Left lung (tissue), 10 donors: Measurements from ENCODE around the gene ZNF391. TPM values are rescaled to one million over a fixed set of nuclear protein-coding genes. Genes with fewer than 3 reads are reported as not detected.

Experiments used
- ATAC-seq: fragments of 200-7000 bp; cut with Tn5 transposase; one replicate; pipeline ENCODE4 v1.9.1; 2020; ENCODE audit warnings: moderate library complexity
- DNase-seq, 4 donors: peaks; one replicate each; pipeline ENCODE4 v3.0.0-alpha.2; 2013 to 2020
- H3K27ac ChIP-seq, 2 donors: fragments of 200-600 bp; sonication (generic) in 1 of 2; one replicate each; pipeline versions ENCODE4 v1.5.0 to v1.8.0; 2020 to 2021
- H3K27me3 ChIP-seq, 2 donors: fragments of 200-600 bp; sonication (generic) in 1 of 2; one replicate each; pipeline versions ENCODE4 v1.5.0 to v1.8.0; 2020 to 2021
- H3K36me3 ChIP-seq, 2 donors: fragments of 200-600 bp; sonication (generic) in 1 of 2; one replicate each; pipeline versions ENCODE4 v1.5.0 to v1.8.0; 2020 to 2021
- H3K4me1 ChIP-seq, 2 donors: fragments of 200-600 bp; one replicate each; pipeline ENCODE4 v1.8.0; 2021
- H3K4me3 ChIP-seq, 2 donors: fragments of 200-600 bp; sonication (generic) in 1 of 2; one replicate each; pipeline versions ENCODE4 v1.5.0 to v1.8.0; 2020 to 2021; ENCODE audit warnings: mild to moderate bottlenecking in 1 of 2
- H3K9me3 ChIP-seq, 2 donors: fragments of 200-600 bp; sonication (generic) in 1 of 2; one replicate each; pipeline versions ENCODE4 v1.5.0 to v1.8.0; 2020 to 2021
- intact Hi-C, 2 donors: fragments of 100-400 bp; cut with DNase I; formaldehyde crosslinking; loops; one replicate each; pipeline versions ENCODE4 v1.11.2 to v1.14.2; 2022
- polyA plus RNA-seq, 6 donors: library from polyadenylated mRNA; unstranded; fragments of 120-200 nt; gene quantifications; one replicate each; pipeline ENCODE4 v1.2.1, GENCODE V29; 2013; ENCODE audit not compliant: insufficient read length in 6 of 6
- total RNA-seq, 2 donors: library from RNA; stranded (reverse); fragmentation: NEBNext Ultra II Directional; extraction: Animal tissue kit (Norgen Biotek cat#: 25700); gene quantifications; one replicate each; pipeline ENCODE4 v1.2.1, GENCODE V29; 2021
- TF ChIP-seq, protein P1 (sequence below), 2 donors: fragments of 200-600 bp; sonication (generic) in 1 of 2; IDR thresholded peaks; one replicate each; pipeline versions ENCODE4 v1.5.0 to v1.8.0; 2021; ENCODE audit warnings: antibody characterized with exemption in 2 of 2
- donor health status: DM: no; HTN: yes; CAD: no.
- donor health status: DM: no; HTN: no; CAD: no.

Gene ZNF391
- total and polyA plus RNA-seq, 8 donors = 2.5 to 20.3 (median 15.3) TPM

DNA sequence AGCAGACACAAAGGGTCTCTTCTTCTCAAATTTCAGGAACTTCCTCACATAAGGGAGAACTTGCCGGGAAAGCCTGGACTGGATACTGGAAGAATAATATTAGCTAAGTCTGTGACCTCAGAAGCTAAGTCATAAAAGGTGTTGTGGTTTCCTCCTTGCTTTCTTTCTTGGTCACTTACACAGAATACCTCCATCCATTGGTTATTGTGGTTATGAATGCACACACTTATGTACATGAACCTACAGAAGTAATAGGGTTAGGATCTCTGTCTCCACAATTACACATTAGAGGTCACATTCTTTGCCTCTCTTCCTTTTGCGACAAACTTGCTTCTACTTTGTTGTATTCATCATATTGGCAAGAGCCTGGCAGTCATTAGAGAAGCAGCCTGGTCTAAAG lies 40.4 kb downstream of the ZNF391 start:
- H3K36me3 ChIP-seq = no peaks in the 10 kb centered on the region
- H3K4me1 ChIP-seq = no peaks in the 10 kb centered on the region
- no peak overlapping the region for H3K27ac ChIP-seq
- DNase-seq = no peak
- peaks cover 0 to 22% of the 10 kb centered on the region in 2 donors for H3K9me3 ChIP-seq
- no peak overlapping the region for H3K4me3 ChIP-seq
- TF ChIP-seq, protein P1, sequence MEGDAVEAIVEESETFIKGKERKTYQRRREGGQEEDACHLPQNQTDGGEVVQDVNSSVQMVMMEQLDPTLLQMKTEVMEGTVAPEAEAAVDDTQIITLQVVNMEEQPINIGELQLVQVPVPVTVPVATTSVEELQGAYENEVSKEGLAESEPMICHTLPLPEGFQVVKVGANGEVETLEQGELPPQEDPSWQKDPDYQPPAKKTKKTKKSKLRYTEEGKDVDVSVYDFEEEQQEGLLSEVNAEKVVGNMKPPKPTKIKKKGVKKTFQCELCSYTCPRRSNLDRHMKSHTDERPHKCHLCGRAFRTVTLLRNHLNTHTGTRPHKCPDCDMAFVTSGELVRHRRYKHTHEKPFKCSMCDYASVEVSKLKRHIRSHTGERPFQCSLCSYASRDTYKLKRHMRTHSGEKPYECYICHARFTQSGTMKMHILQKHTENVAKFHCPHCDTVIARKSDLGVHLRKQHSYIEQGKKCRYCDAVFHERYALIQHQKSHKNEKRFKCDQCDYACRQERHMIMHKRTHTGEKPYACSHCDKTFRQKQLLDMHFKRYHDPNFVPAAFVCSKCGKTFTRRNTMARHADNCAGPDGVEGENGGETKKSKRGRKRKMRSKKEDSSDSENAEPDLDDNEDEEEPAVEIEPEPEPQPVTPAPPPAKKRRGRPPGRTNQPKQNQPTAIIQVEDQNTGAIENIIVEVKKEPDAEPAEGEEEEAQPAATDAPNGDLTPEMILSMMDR (IDR thresholded peaks at IDR 0.05) = no peak
- no peaks in the 10 kb centered on the region for H3K27me3 ChIP-seq
- ATAC-seq = no peak
- intact Hi-C loops = no loop called here

DNA sequence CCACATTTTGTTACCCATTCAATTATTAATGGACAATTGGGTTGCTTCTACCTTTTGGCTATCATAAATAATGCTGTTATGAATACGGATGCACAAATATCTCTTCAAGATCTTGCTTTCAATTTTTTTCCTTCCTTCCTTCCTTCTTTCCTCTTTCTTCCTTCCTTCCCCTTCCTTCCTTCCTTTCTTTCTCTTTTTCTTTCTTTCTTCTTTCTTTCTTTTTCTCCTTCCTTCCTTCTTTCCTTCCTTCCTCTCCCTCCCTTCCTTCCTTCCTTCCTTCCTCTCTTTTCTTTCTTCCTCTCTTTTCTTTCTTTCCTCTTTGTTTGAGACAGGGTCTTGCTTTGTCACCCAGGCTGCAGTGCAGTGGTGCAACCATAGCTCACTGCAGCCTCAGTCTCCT lies 45.2 kb downstream of the ZNF391 start:
- DNase-seq = no peak
- ATAC-seq = no peak
- no peaks in the 10 kb centered on the region for H3K27me3 ChIP-seq
- H3K9me3 ChIP-seq = peaks cover 0 to 39% of the 10 kb centered on the region in 2 donors
- no peak overlapping the region for H3K4me3 ChIP-seq
- TF ChIP-seq, protein P1 (IDR thresholded peaks at IDR 0.05) = no peak
- no peak overlapping the region for H3K27ac ChIP-seq
- no peaks in the 10 kb centered on the region for H3K36me3 ChIP-seq
- no peaks in the 10 kb centered on the region for H3K4me1 ChIP-seq
- intact Hi-C loops = no loop called here

DNA sequence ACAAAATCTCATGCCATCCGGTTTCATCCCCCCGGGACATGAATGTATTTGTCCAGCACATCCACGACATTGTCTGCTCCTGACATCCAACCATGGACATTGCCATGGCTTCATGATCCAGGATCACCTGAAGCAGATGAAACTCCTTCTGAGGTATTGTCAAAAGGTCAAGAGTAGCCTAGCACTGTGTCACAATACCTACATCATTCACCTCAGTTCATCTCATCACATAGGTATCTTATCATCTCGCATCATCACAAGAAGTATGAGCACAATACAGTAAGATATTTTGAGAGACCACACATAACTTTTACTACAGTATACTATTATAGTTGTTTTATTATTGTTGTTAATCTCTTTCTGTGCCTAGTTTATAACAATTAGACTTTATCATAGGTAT lies 50.8 kb downstream of the ZNF391 start:
- no peak overlapping the region for H3K27ac ChIP-seq
- no peaks in the 10 kb centered on the region for H3K4me1 ChIP-seq
- DNase-seq (no peak), ATAC-seq (no peak)
- peaks cover 0 to 55% of the 10 kb centered on the region in 2 donors for H3K9me3 ChIP-seq
- TF ChIP-seq, protein P1 (IDR thresholded peaks at IDR 0.05) = no peak
- H3K4me3 ChIP-seq = no peak overlapping the region
- H3K36me3 ChIP-seq = no peaks in the 10 kb centered on the region
- intact Hi-C loops = no loop called here
- no peaks in the 10 kb centered on the region for H3K27me3 ChIP-seq

DNA sequence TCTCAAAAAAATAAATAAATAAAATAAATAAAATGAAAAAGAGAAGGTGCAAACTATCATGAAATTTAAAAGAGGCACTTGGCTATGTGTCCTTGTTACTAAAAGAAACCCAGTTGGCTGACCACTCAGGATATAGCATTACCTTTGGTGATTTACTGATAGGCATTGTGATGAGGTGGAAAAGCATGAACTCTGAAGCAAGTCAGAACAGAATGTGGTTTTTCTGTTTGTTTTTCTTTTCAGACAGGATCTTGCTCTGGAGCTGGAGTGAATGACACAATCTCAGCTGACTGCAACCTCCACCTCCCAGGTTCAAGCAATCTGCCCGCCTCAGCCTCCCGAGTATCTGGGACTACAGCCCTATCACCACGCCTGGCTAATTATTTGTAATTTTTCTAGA lies 52.4 kb downstream of the ZNF391 start:
- H3K4me1 ChIP-seq = no peaks in the 10 kb centered on the region
- H3K27me3 ChIP-seq = no peaks in the 10 kb centered on the region
- no peak overlapping the region for H3K27ac ChIP-seq
- peaks cover 0 to 59% of the 10 kb centered on the region in 2 donors for H3K9me3 ChIP-seq
- DNase-seq (no peak), ATAC-seq (no peak)
- TF ChIP-seq, protein P1 (IDR thresholded peaks at IDR 0.05) = no peak
- no peak overlapping the region for H3K4me3 ChIP-seq
- intact Hi-C loops = no loop called here
- no peaks in the 10 kb centered on the region for H3K36me3 ChIP-seq

DNA sequence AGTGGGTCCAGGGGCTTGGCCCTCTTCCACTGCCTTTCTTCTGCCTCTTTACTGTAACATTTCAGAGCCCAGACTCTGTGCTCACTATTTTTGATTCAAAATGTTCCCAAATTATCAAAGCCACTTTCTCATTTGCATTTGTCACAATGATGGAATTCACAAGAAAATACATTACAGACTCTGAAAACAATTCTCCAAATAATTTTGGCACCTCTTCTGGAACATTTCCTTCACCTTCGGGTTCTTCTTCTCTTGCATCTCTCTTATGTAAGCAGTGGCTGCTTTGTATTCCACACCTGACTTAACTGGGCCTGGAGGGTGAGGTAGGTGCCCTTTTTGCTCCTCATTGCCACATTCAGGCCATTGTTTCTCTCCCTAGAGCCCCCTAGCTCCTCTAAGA lies 54.4 kb downstream of the ZNF391 start:
- peaks cover 0 to 75% of the 10 kb centered on the region in 2 donors for H3K9me3 ChIP-seq
- no peak overlapping the region for H3K4me3 ChIP-seq
- ATAC-seq (no peak), DNase-seq (no peak)
- intact Hi-C loops = no loop called here
- no peak overlapping the region for H3K27ac ChIP-seq
- no peaks in the 10 kb centered on the region for H3K27me3 ChIP-seq
- TF ChIP-seq, protein P1 (IDR thresholded peaks at IDR 0.05) = no peak
- H3K4me1 ChIP-seq = no peaks in the 10 kb centered on the region
- peaks cover 0 to 4% of the 10 kb centered on the region in 2 donors for H3K36me3 ChIP-seq
